HCT116 (cell line): ENCODE results near the gene LENG9. TPM values are rescaled to one million over a fixed set of nuclear protein-coding genes. Genes with fewer than 3 reads are reported as not detected.

Experiments used
- ATAC-seq: fragments of 200-7000 bp; cut with Tn5 transposase; 2 replicates; pipeline ENCODE4 v1.9.1; 2020; ENCODE audit warnings: mild to moderate bottlenecking, moderate library complexity
- BruUV-seq: library from RNA; stranded (reverse); fragments of 400-500 nt; replicated peaks from 2 replicates; lab custom pipeline; 2021; lab: Mats Ljungman, UMichigan
- CTCF ChIA-PET: fragments of 300-600 bp; sonication (Branson Sonifier 250); formaldehyde crosslinking; loops from one replicate; lab custom pipeline; 2021; ENCODE audit warnings: antibody characterized with exemption; lab: Charles Lee
- POLR2A ChIA-PET: fragments of 300-600, 350-600 bp; sonication (Branson Sonifier 250); formaldehyde crosslinking; loops from one replicate; lab custom pipeline; 2021; ENCODE audit warnings: antibody characterized with exemption; lab: Charles Lee
- RAD21 ChIA-PET, 2 experiments: fragments of 300-600 bp; sonication (Branson Sonifier 250); formaldehyde crosslinking; loops; one replicate each; lab custom pipeline; 2023; ENCODE audit warnings: low total read pairs in 2 of 2; ENCODE audit not compliant: uncharacterized antibody in 2 of 2, unreplicated experiment in 2 of 2, low non-redundant PET in 1 of 2; lab: Charles Lee
- DNase-seq: peaks from one replicate; pipeline ENCODE4 v3.0.0-alpha.2; 2010; ENCODE audit warnings: low read depth, low spot score
- H2AFZ ChIP-seq: fragments of 200-600 bp; shearing (Covaris generic), sonication (generic); 2 replicates; pipeline ENCODE4 v1.6.1; 2017; ENCODE audit warnings: low read depth, mixed run types, mixed read lengths, antibody characterized with exemption, low read length; ENCODE audit not compliant: poor library complexity, severe bottlenecking
- H3K27ac ChIP-seq: 2 replicates; pipeline ENCODE4 v1.5.1; 2012; ENCODE audit warnings: low read depth, low read length
- H3K27me3 ChIP-seq: fragments of 200-600 bp; sonication (generic); 2 replicates; pipeline ENCODE4 v1.6.1; 2016; ENCODE audit warnings: mixed run types, low read length, mixed read lengths; ENCODE audit not compliant: insufficient read depth
- H3K36me3 ChIP-seq, 2 experiments: fragments of 200-500 bp in 1 of 2; fragments of 200-600 bp in 1 of 2; sonication (Bioruptor generic) in 1 of 2; sonication (generic) in 1 of 2; 2 replicates each; pipeline versions ENCODE4 v1.5.1 to v1.6.1; 2014 to 2016; ENCODE audit warnings: low read length in 2 of 2, inconsistent platforms in 1 of 2, mixed read lengths in 1 of 2, mixed run types in 1 of 2; ENCODE audit not compliant: insufficient read depth in 2 of 2, control insufficient read depth in 1 of 2
- H3K4me1 ChIP-seq, 2 experiments: fragments of 200-600 bp in 1 of 2; sonication (generic) in 1 of 2; 2 replicates each; pipeline versions ENCODE4 v1.5.1 to v1.6.1; 2012 to 2017; ENCODE audit warnings: low read length in 2 of 2, inconsistent platforms in 1 of 2, mild to moderate bottlenecking in 1 of 2, mixed read lengths in 1 of 2, mixed run types in 1 of 2, moderate library complexity in 1 of 2; ENCODE audit not compliant: insufficient read depth in 2 of 2, control insufficient read depth in 1 of 2
- H3K4me2 ChIP-seq: fragments of 200-600 bp; sonication (generic); 2 replicates; pipeline ENCODE4 v1.6.1; 2017; ENCODE audit warnings: mixed run types, low read length, mixed read lengths
- H3K4me3 ChIP-seq, 2 experiments: fragments of 200-600 bp in 1 of 2; sonication (generic) in 1 of 2; replicated peaks in 1 of 2; 2 replicates each; pipeline ENCODE4 v1.5.1; 2011 to 2016; ENCODE audit warnings: low read length in 2 of 2, control low read depth in 1 of 2, low read depth in 1 of 2, mild to moderate bottlenecking in 1 of 2, mixed read lengths in 1 of 2, mixed run types in 1 of 2
- H3K79me2 ChIP-seq: fragments of 200-600 bp; sonication (generic); 2 replicates; pipeline ENCODE4 v1.6.1; 2017; ENCODE audit warnings: mild to moderate bottlenecking, mixed run types, low read length, moderate library complexity, mixed read lengths; ENCODE audit not compliant: insufficient read depth
- H3K9ac ChIP-seq: fragments of 200-600 bp; sonication (generic); 2 replicates; pipeline ENCODE4 v1.6.1; 2016; ENCODE audit warnings: low read length, mixed read lengths
- H3K9me2 ChIP-seq: fragments of 200-600 bp; sonication (generic), shearing (Covaris generic); 2 replicates; pipeline ENCODE4 v1.6.1; 2017; ENCODE audit warnings: mixed run types, mild to moderate bottlenecking, moderate library complexity; ENCODE audit not compliant: insufficient read depth
- H3K9me3 ChIP-seq, 2 experiments: fragments of 200-500 bp in 1 of 2; fragments of 200-600 bp in 1 of 2; sonication (Bioruptor generic) in 1 of 2; sonication (generic) in 1 of 2; 2 replicates each; pipeline ENCODE4 v1.6.1; 2014 to 2017; ENCODE audit warnings: low read length in 2 of 2, mixed read lengths in 2 of 2, inconsistent platforms in 1 of 2, low read depth in 1 of 2, mild to moderate bottlenecking in 1 of 2, mixed run types in 1 of 2, moderate library complexity in 1 of 2; ENCODE audit not compliant: control insufficient read depth in 1 of 2, insufficient read depth in 1 of 2
- H4K20me1 ChIP-seq: fragments of 200-600 bp; sonication (generic), shearing (Covaris generic); 2 replicates; pipeline ENCODE4 v1.6.1; 2017; ENCODE audit warnings: mixed run types, mild to moderate bottlenecking, moderate library complexity; ENCODE audit not compliant: insufficient read depth
- CBX3 ChIP-seq: IDR thresholded peaks from 2 replicates; pipeline ENCODE4 v1.6.1; 2012; ENCODE audit warnings: low read depth
- ELF1 ChIP-seq: IDR thresholded peaks from 2 replicates; pipeline ENCODE4 v1.6.1; 2012; ENCODE audit warnings: low read depth, borderline replicate concordance
- RAD21 ChIP-seq: IDR thresholded peaks from 2 replicates; pipeline ENCODE4 v1.6.1; 2012; ENCODE audit warnings: low read depth, mild to moderate bottlenecking
- SIN3A ChIP-seq: IDR thresholded peaks from 2 replicates; pipeline ENCODE4 v1.6.1; 2012; ENCODE audit warnings: low read depth
- YY1 ChIP-seq: IDR thresholded peaks from 2 replicates; pipeline ENCODE4 v1.6.1; 2011; ENCODE audit warnings: low read length, low read depth, moderate library complexity, mild to moderate bottlenecking; ENCODE audit not compliant: insufficient replicate concordance; ENCODE audit errors: extremely low read depth
- ZFX ChIP-seq: fragments of 450-650 bp; IDR thresholded peaks from 2 replicates; pipeline ENCODE4 v1.6.1; 2017
- intact Hi-C: fragments of 100-400 bp; cut with micrococcal nuclease; formaldehyde crosslinking; loops from 2 replicates; pipeline ENCODE4 v1.10.0; 2022
- total RNA-seq: library from RNA; stranded (reverse); gene quantifications from one replicate; pipeline ENCODE4 v1.2.1, GENCODE V29; 2021; ENCODE audit not compliant: unreplicated experiment
- TF ChIP-seq, protein P1 (sequence below): IDR thresholded peaks from 2 replicates; pipeline ENCODE4 v1.6.1; 2012
- TF ChIP-seq, protein P2 (sequence below), 3 experiments: fragments of 200-600 bp in 1 of 3; sonication (generic) in 1 of 3; IDR thresholded peaks in 2 of 3; conservative IDR thresholded peaks in 1 of 3; 2 replicates each; pipeline ENCODE4 v1.5.1; 2012 to 2017; ENCODE audit warnings: low read depth in 2 of 3, low read length in 2 of 3, antibody characterized with exemption in 1 of 3, borderline replicate concordance in 1 of 3, control low read depth in 1 of 3, mild to moderate bottlenecking in 1 of 3, mixed read lengths in 1 of 3, mixed run types in 1 of 3, moderate library complexity in 1 of 3; ENCODE audit not compliant: insufficient read depth in 1 of 3
- TF ChIP-seq, protein P3 (sequence below): IDR thresholded peaks from 2 replicates; pipeline ENCODE4 v1.6.1; 2012
- TF ChIP-seq, protein P4 (sequence below): IDR thresholded peaks from 2 replicates; pipeline ENCODE4 v1.6.1; 2012; ENCODE audit warnings: low read depth

Gene LENG9
- total RNA-seq, 1 experiment from 2014 or later, result 9.0 TPM

DNA sequence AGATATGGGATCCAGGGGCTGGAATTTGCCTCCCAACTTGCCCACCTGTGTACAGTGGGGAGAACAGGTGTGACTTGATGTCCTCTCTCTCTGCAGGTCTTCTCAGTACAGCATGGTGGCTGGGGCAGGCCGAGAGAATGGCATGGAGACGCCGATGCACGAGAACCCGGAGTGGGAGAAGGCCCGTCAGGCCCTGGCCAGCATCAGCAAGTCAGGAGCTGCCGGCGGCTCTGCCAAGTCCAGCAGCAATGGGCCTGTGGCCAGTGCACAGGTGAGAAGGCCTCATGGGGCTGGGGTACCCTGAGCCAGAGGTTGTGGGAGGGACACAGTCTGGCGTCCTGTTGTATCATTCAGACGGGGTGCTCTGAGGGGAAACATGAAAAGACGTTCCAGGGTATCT, 11.6 kb downstream of the LENG9 start:
- no peak for TF ChIP-seq ZFX
- no peak for TF ChIP-seq YY1
- no peak for TF ChIP-seq CBX3
- no peak for TF ChIP-seq RAD21
- TF ChIP-seq, protein P1, sequence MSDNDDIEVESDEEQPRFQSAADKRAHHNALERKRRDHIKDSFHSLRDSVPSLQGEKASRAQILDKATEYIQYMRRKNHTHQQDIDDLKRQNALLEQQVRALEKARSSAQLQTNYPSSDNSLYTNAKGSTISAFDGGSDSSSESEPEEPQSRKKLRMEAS, result no peak
- TF ChIP-seq SIN3A, result no peak
- no peak for TF ChIP-seq ELF1
- TF ChIP-seq, all 23 proteins: peak for 0
- Histone ChIP-seq H2AFZ (no peak overlapping the region), H4K20me1 (peaks cover 7% of the 10 kb centered on the region; the same call in 1 of the 2 replicates), H3K9me2 (no peaks in the 10 kb centered on the region), H3K36me3 (peaks cover 51 to 63% of the 10 kb centered on the region in 2 experiments; a peak in 3 of 4 replicates), H3K4me3 (no peak overlapping the region), H3K27ac (no peak overlapping the region), H3K79me2 (peaks cover 97% of the 10 kb centered on the region), H3K27me3 (no peaks in the 10 kb centered on the region), H3K9me3 (no peaks in the 10 kb centered on the region), H3K4me1 (peaks cover 12 to 22% of the 10 kb centered on the region in 2 experiments; a peak in 3 of 4 replicates), H3K9ac (no peak overlapping the region), H3K4me2 (no peak overlapping the region)
- DNase-seq (no peak), ATAC-seq (no peak)
- POLR2A ChIA-PET, result no interaction called here
- intact Hi-C loops, result no loop called here
- BruUV-seq, result no TSS peak
- RAD21 ChIA-PET, result no interaction called here
- CTCF ChIA-PET, result no interaction called here

DNA sequence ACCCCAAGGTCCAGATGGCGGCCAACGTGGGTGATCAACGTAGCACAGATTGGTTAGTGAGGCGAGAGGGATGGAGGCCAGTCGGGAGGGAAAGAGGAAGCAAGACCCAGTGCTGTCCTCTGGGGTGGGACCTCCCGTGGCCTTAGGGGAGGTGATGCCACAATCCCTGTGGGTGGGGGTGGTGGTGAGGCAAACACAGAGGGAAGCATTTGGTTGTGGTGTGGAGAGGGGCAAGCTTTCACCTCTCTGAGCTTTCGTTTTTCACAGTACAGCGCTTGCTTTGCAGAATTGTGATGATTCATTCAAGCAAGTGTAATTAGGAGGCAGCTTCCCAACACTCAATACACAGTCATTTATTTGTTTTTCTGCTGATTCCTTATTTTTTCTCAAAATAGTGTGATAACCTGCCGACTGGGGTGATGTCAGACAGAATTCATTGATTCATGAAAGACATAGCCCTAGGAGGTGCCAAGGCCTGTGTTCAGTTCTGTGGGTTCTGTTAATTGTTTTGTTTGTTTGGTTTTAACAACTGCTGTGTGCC, 12.2 kb downstream of the LENG9 start:
- DNase-seq, result no peak
- Histone ChIP-seq H3K9me2 (no peaks in the 10 kb centered on the region), H3K27me3 (no peaks in the 10 kb centered on the region), H3K4me1 (peaks cover 12 to 25% of the 10 kb centered on the region in 2 experiments; a peak in 3 of 4 replicates), H2AFZ (no peak overlapping the region), H3K4me3 (0 out of 4 replicates have a peak overlapping the region, but pooled peaks have one; percentile 9 to 97), H3K9me3 (no peaks in the 10 kb centered on the region), H4K20me1 (peaks cover 7% of the 10 kb centered on the region; the same call in 1 of the 2 replicates), H3K9ac (peak overlapping the region; percentile 98; the same call in 1 of the 2 replicates), H3K4me2 (peak overlapping the region; percentile 89), H3K36me3 (peaks cover 47 to 60% of the 10 kb centered on the region in 2 experiments; a peak in 3 of 4 replicates), H3K79me2 (peaks cover 95% of the 10 kb centered on the region), H3K27ac (peak overlapping the region; percentile 4; the same call in 1 of the 2 replicates)
- RAD21 ChIA-PET, result no interaction called here
- POLR2A ChIA-PET, result interaction anchor here (0.9 kb wide), 1 partner anchor 9 kb away, joined by 3 read pairs; no protein-coding TSS in a partner anchor
- no peak for ATAC-seq
- BruUV-seq, result no TSS peak
- intact Hi-C loops, result no loop called here
- CTCF ChIA-PET, result no interaction called here
- TF ChIP-seq, protein P2, sequence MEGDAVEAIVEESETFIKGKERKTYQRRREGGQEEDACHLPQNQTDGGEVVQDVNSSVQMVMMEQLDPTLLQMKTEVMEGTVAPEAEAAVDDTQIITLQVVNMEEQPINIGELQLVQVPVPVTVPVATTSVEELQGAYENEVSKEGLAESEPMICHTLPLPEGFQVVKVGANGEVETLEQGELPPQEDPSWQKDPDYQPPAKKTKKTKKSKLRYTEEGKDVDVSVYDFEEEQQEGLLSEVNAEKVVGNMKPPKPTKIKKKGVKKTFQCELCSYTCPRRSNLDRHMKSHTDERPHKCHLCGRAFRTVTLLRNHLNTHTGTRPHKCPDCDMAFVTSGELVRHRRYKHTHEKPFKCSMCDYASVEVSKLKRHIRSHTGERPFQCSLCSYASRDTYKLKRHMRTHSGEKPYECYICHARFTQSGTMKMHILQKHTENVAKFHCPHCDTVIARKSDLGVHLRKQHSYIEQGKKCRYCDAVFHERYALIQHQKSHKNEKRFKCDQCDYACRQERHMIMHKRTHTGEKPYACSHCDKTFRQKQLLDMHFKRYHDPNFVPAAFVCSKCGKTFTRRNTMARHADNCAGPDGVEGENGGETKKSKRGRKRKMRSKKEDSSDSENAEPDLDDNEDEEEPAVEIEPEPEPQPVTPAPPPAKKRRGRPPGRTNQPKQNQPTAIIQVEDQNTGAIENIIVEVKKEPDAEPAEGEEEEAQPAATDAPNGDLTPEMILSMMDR (IDR thresholded peaks at IDR 0.05 in 2 of 3, conservative IDR thresholded peaks at IDR 0.05 in 1 of 3; ENCODE audit: borderline replicate concordance in 1 of 3, insufficient read depth in 1 of 3, low read depth in 2 of 3, low read length in 2 of 3), result no peak
- TF ChIP-seq, protein P3, sequence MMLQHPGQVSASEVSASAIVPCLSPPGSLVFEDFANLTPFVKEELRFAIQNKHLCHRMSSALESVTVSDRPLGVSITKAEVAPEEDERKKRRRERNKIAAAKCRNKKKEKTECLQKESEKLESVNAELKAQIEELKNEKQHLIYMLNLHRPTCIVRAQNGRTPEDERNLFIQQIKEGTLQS, result no peak
- TF ChIP-seq RAD21 (no peak), ELF1 (no peak)
- TF ChIP-seq, protein P4, sequence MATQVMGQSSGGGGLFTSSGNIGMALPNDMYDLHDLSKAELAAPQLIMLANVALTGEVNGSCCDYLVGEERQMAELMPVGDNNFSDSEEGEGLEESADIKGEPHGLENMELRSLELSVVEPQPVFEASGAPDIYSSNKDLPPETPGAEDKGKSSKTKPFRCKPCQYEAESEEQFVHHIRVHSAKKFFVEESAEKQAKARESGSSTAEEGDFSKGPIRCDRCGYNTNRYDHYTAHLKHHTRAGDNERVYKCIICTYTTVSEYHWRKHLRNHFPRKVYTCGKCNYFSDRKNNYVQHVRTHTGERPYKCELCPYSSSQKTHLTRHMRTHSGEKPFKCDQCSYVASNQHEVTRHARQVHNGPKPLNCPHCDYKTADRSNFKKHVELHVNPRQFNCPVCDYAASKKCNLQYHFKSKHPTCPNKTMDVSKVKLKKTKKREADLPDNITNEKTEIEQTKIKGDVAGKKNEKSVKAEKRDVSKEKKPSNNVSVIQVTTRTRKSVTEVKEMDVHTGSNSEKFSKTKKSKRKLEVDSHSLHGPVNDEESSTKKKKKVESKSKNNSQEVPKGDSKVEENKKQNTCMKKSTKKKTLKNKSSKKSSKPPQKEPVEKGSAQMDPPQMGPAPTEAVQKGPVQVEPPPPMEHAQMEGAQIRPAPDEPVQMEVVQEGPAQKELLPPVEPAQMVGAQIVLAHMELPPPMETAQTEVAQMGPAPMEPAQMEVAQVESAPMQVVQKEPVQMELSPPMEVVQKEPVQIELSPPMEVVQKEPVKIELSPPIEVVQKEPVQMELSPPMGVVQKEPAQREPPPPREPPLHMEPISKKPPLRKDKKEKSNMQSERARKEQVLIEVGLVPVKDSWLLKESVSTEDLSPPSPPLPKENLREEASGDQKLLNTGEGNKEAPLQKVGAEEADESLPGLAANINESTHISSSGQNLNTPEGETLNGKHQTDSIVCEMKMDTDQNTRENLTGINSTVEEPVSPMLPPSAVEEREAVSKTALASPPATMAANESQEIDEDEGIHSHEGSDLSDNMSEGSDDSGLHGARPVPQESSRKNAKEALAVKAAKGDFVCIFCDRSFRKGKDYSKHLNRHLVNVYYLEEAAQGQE, result no peak
